ENCODE data around the gene CHAC1. TPM values are rescaled to one million over a fixed set of nuclear protein-coding genes. Genes with fewer than 3 reads are reported as not detected.

CHAC1 gene
- total and polyA plus RNA-seq, 3 donors from 2014 or later = 1.8 to 5.9 (median 2.5) TPM

GRCh38 chr15:40922608-40923005 is 30.7 kb upstream of the CHAC1 start:
- H3K9me3 ChIP-seq = no peaks in the 10 kb centered on the region
- H3K4me1 ChIP-seq = peaks cover 14% of the 10 kb centered on the region
- no peak for DNase-seq
- 73 to 79% methylated on average over 9 to 10 of the region's 10 CpGs for WGBS, 2 donors
- H3K27ac ChIP-seq = no peak overlapping the region
- H3K36me3 ChIP-seq (ENCODE audit: low read depth, missing control alignments) = no peaks in the 10 kb centered on the region
- no peaks in the 10 kb centered on the region for H3K27me3 ChIP-seq
- intact Hi-C loops (cut with DNase I; ENCODE audit: low total_unique reads) = no loop called here
- no peak overlapping the region for H3K4me3 ChIP-seq
- TF ChIP-seq POLR2A (IDR thresholded peaks at IDR 0.05) (no peak), CTCF (IDR thresholded peaks at IDR 0.05) (no peak)

- H3K36me3 ChIP-seq (ENCODE audit: low read depth, missing control alignments) = no peaks in the 10 kb centered on the region
- H3K27ac ChIP-seq = no peak overlapping the region
- peaks cover 23% of the 10 kb centered on the region for H3K4me1 ChIP-seq
- no peaks in the 10 kb centered on the region for H3K9me3 ChIP-seq
- intact Hi-C loops (cut with DNase I; ENCODE audit: low total_unique reads) = no loop called here
- H3K27me3 ChIP-seq = no peaks in the 10 kb centered on the region
- TF ChIP-seq POLR2A (IDR thresholded peaks at IDR 0.05) (no peak), CTCF (IDR thresholded peaks at IDR 0.05) (no peak)
- no peak overlapping the region for H3K4me3 ChIP-seq
- WGBS, 2 donors = 99 to 100% methylated on average over 5 to 9 of the region's 9 CpGs
- DNase-seq = no peak
These were observed 29.7 kb upstream of the CHAC1 start for GRCh38 chr15:40923551-40923950.

- WGBS, 2 donors = 13 to 29% methylated on average over 12 to 30 of the region's 30 CpGs
- no peak for DNase-seq
- Histone ChIP-seq H3K36me3 (ENCODE audit: low read depth, missing control alignments) (no peaks in the 10 kb centered on the region), H3K9me3 (no peaks in the 10 kb centered on the region), H3K27me3 (no peaks in the 10 kb centered on the region), H3K27ac (no peak overlapping the region), H3K4me1 (peaks cover 41% of the 10 kb centered on the region), H3K4me3 (no peak overlapping the region)
- TF ChIP-seq CTCF (IDR thresholded peaks at IDR 0.05) (no peak), POLR2A (IDR thresholded peaks at IDR 0.05) (no peak)
- intact Hi-C loops (cut with DNase I; ENCODE audit: low total_unique reads) = no loop called here
These were observed 27.8 kb upstream of the CHAC1 start for GRCh38 chr15:40925495-40925862.

- Histone ChIP-seq H3K9me3 (no peaks in the 10 kb centered on the region), H3K27me3 (no peaks in the 10 kb centered on the region), H3K4me1 (peaks cover 45% of the 10 kb centered on the region), H3K4me3 (no peak overlapping the region), H3K36me3 (ENCODE audit: low read depth, missing control alignments) (no peaks in the 10 kb centered on the region), H3K27ac (no peak overlapping the region)
- WGBS, 2 donors = 5 to 22% methylated on average over 19 to 31 of the region's 61 CpGs
- intact Hi-C loops (cut with DNase I; ENCODE audit: low total_unique reads) = no loop called here
- no peak for DNase-seq
- TF ChIP-seq CTCF (IDR thresholded peaks at IDR 0.05) (no peak), POLR2A (IDR thresholded peaks at IDR 0.05) (no peak)
These were observed 27.2 kb upstream of the CHAC1 start for GRCh38 chr15:40925863-40926658.

Measured in testis (tissue), 3 donors.